Measurements from ENCODE around the gene GPRC5D.

Gene GPRC5D

DNA sequence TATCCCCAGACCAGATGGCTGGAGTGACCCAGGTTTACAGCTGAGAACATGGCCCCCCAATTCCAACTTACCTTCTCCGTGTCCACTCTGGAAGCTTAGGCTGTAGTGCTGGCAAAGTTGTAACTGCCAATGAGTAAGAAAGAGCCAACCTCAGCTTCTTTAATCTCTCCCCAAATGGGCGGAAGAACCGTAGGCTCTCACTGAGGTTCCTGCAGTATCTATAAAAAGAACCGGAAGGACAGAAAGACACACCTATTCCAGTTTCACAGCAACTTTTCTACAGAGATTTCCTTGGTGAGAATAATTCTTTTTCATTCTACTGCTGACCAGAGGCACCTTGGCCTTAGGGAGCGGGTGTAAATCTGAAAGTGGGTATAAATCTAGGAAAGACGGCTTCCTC, at the start of gene GPRC5D:
Gene GPRC5D, minus strand, starts transcription at position 135 of the 400 bp plus-strand sequence. CDS start 1,786 bp downstream, outside the sequence.
- ChIA-PET CTCF (interaction anchor here (1.0 to 1.5 kb wide), 2 partner anchors 16 to 36 kb away, joined by 3 read pairs; no protein-coding TSS in a partner anchor), POLR2A (no interaction called here)
- no peak within 1 kb of the TSS for H3K4me3 ChIP-seq (ENCODE audit: low read depth, low read length)

DNA sequence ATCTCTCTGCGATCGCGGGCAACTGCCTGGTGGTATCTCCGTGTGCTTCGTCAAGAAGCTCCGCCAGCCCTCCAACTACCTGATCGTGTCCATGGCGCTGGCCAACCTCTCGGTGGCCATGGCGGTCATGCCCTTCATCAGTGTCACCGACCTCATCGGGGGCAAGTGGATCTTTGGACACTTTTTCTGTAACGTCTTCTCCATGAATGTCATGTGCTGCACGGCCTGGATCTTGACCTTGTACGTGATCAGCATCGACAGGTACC, 49.7 kb upstream of the GPRC5D start:
- DNase-seq (ENCODE audit: low read depth, low spot score), result no peak
- CTCF ChIA-PET, result interaction anchor here (1.0 to 1.7 kb wide), 6 partner anchors 17 to 233 kb away, joined by 3 to 11 read pairs (median 3); no protein-coding TSS in a partner anchor
- TF ChIP-seq, protein P1, sequence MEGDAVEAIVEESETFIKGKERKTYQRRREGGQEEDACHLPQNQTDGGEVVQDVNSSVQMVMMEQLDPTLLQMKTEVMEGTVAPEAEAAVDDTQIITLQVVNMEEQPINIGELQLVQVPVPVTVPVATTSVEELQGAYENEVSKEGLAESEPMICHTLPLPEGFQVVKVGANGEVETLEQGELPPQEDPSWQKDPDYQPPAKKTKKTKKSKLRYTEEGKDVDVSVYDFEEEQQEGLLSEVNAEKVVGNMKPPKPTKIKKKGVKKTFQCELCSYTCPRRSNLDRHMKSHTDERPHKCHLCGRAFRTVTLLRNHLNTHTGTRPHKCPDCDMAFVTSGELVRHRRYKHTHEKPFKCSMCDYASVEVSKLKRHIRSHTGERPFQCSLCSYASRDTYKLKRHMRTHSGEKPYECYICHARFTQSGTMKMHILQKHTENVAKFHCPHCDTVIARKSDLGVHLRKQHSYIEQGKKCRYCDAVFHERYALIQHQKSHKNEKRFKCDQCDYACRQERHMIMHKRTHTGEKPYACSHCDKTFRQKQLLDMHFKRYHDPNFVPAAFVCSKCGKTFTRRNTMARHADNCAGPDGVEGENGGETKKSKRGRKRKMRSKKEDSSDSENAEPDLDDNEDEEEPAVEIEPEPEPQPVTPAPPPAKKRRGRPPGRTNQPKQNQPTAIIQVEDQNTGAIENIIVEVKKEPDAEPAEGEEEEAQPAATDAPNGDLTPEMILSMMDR (IDR thresholded peaks at IDR 0.05; ENCODE audit: insufficient read depth, low read length, missing control alignments), result no peak
- H3K4me3 ChIP-seq (ENCODE audit: low read depth, low read length), result peak overlapping the region; percentile 64
- POLR2A ChIA-PET, result no interaction called here

More for the DNA sequence above, at the start of gene GPRC5D:
- DNase-seq (ENCODE audit: low read depth, low spot score), result no peak
- TF ChIP-seq, protein P1 (IDR thresholded peaks at IDR 0.05; ENCODE audit: insufficient read depth, low read length, missing control alignments), result no peak

DNA sequence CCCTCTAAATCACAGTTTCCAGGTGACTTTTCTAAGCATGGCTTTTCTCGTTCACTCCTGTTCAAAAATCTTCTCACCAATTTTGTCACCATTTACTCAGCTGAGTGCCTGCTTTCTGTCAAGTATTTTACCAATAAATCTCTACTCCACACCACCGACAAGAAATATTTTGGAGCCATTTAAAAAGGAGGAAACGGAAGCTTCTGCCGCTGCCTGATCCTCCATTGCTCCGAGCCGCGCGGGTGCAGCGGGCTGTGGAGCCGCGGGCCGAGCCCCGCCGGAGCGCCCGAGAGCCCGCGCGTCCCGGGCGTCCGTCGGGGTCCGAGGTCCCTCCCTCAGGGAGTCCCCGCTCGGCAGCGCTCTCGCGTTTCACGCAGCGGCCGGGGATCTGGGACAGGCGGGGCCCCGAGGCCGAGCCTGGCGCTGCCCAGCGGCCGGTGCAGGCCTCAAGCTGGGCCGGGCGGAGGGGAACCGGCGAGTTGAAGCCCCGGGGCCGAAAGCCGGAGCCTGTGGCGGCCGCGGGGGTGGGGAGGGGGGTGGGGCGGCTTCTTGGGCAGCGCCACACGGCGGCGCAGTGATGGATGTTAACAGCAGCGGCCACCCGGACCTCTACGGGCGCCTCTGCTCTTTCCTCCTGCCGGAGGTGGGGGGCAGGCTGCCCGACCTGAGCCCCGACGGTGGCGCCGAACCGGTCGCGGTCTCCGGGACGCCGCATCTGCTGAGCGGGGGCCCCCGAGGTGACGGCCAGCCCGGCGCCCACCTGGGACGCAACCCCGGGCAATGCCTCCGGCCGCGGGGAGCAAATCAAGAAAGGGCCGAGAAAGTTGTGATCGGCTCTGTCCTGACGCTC, 49.2 kb upstream of the GPRC5D start:
- CTCF ChIA-PET, result interaction anchor here (0.6 to 1.7 kb wide), 7 partner anchors 16 to 233 kb away, joined by 3 to 11 read pairs (median 3); no protein-coding TSS in a partner anchor
- no peak for DNase-seq (ENCODE audit: low read depth, low spot score)
- POLR2A ChIA-PET, result no interaction called here
- TF ChIP-seq, protein P1 (IDR thresholded peaks at IDR 0.05; ENCODE audit: insufficient read depth, low read length, missing control alignments), result peak; percentile 35
- peak overlapping the region; percentile 64 for H3K4me3 ChIP-seq (ENCODE audit: low read depth, low read length)

DNA sequence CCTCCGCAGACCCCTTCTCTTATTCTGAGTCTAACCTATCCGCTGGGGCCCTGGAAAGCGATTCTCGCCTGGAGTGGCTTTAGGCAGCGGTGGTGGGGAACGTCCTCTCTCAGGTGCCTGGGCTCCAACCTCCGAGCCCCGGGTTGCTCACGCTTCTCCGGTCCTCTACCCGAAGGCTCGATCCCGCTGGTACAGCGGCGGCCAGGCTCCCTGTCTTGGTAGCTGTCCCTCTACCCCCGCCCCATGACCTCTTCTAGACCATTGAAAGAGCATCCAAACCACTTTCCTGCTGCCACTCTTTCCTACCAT, 48.6 kb upstream of the GPRC5D start:
- ChIA-PET CTCF (interaction anchor here (0.6 to 1.7 kb wide), 3 partner anchors 45 to 234 kb away, joined by 3 to 11 read pairs (median 3); no protein-coding TSS in a partner anchor), POLR2A (no interaction called here)
- DNase-seq (ENCODE audit: low read depth, low spot score), result no peak
- TF ChIP-seq, protein P1 (IDR thresholded peaks at IDR 0.05; ENCODE audit: insufficient read depth, low read length, missing control alignments), result no peak
- peak overlapping the region; percentile 64 for H3K4me3 ChIP-seq (ENCODE audit: low read depth, low read length)

DNA sequence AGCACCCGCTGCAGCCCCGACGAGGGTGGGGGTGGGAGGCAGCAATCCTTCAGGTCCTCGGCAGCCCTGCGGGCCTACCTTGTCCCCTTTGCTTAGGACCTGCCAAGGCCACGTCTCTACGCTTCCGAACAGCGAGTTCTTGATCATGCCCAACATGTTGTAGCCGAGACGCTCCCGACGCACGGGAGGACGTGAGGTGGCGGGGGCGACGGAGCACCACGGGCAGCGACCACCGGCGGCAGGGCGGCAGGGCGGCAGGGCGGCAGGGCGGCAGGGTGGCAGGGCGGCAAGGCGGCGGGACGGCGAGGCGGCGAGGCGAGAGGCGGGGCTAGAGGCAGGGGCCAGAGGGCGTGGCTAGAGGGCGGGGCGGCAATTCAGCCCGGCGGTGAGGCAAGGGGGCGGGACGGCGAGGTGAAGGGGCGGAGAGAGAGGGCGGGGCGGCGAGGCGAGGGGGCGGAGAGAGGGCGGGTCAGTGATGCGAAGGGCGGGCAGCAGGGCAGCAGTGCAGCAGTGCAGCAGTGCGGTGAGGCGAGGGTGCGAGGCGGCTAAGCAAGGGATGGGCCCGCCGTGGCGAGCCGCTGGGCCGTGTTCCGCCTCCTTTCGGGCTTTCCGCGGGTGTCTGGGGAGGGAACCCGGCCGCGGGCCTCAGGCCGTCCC, 48.1 kb upstream of the GPRC5D start, which contains the start of gene HEBP1:
Gene HEBP1, minus strand, starts transcription at position 307 of the 657 bp plus-strand sequence. Its CDS starts 151 bp downstream, at position 156.
- ChIA-PET POLR2A (no interaction called here), CTCF (no interaction called here)
- no peak for DNase-seq (ENCODE audit: low read depth, low spot score)
- TF ChIP-seq, protein P1 (IDR thresholded peaks at IDR 0.05; ENCODE audit: insufficient read depth, low read length, missing control alignments), result no peak
- peak within 1 kb of the TSS; percentile 98 for H3K4me3 ChIP-seq (ENCODE audit: low read depth, low read length)

All from AG04449 (cell line).